Left ventricle myocardium inferior (tissue), 1 donor: Measurements from ENCODE around the gene HIRIP3. TPM values are rescaled to one million over a fixed set of nuclear protein-coding genes. Genes with fewer than 3 reads are reported as not detected.

Source experiments
- DNase-seq: peaks from one replicate; pipeline ENCODE4 v3.0.0-alpha.2; 2020
- H3K27ac ChIP-seq: fragments of 200-600 bp; replicated peaks from 2 replicates; pipeline ENCODE4 v1.8.0; 2021
- H3K27me3 ChIP-seq: fragments of 200-600 bp; 2 replicates; pipeline ENCODE4 v1.8.0; 2021; ENCODE audit warnings: low read depth
- H3K36me3 ChIP-seq: fragments of 200-600 bp; 2 replicates; pipeline ENCODE4 v1.8.0; 2021
- H3K4me1 ChIP-seq: fragments of 200-600 bp; 2 replicates; pipeline ENCODE4 v1.8.0; 2021
- H3K4me3 ChIP-seq: fragments of 200-600 bp; 2 replicates; pipeline ENCODE4 v1.8.0; 2021; ENCODE audit warnings: mild to moderate bottlenecking, moderate library complexity
- H3K9me3 ChIP-seq: fragments of 200-600 bp; replicated peaks from 2 replicates; pipeline ENCODE4 v1.8.0; 2021
- CTCF ChIP-seq: fragments of 200-600 bp; IDR thresholded peaks from 2 replicates; pipeline ENCODE4 v1.8.0; 2021; ENCODE audit warnings: antibody characterized with exemption, mild to moderate bottlenecking, borderline replicate concordance
- intact Hi-C: fragments of 100-400 bp; cut with micrococcal nuclease; formaldehyde crosslinking; loops from one replicate; pipeline ENCODE4 v1.11.0; 2022
- total RNA-seq: library from RNA; stranded (reverse); fragmentation: NEBNext Ultra II Directional; extraction: Animal tissue kit (Norgen Biotek cat#: 25700); gene quantifications from one replicate; pipeline ENCODE4 v1.2.1, GENCODE V29; 2021
- donor health status: DM: no; HTN: yes; CAD: no; lungs with severe emphysema.

Gene HIRIP3
- total RNA-seq, 1 donor from 2014 or later, result 18.8 TPM

- Histone ChIP-seq H3K4me1 (peaks cover 16% of the 10 kb centered on the region), H3K27ac (no peak overlapping the region), H3K4me3 (no peak overlapping the region), H3K9me3 (no peaks in the 10 kb centered on the region), H3K36me3 (peaks cover 100% of the 10 kb centered on the region), H3K27me3 (no peaks in the 10 kb centered on the region)
- DNase-seq, result no peak
- intact Hi-C loops, result no loop called here
- TF ChIP-seq CTCF, result no peak
These were observed 10.7 kb downstream of the HIRIP3 start for GRCh38 chr16:29984764-29985147.

GRCh38 chr16:29984137-29984763 is 11.2 kb downstream of the HIRIP3 start:
- no peak overlapping the region for H3K27ac ChIP-seq
- no peaks in the 10 kb centered on the region for H3K9me3 ChIP-seq
- H3K36me3 ChIP-seq, result peaks cover 100% of the 10 kb centered on the region
- peaks cover 20% of the 10 kb centered on the region for H3K4me1 ChIP-seq
- intact Hi-C loops, result no loop called here
- no peak for TF ChIP-seq CTCF
- no peak for DNase-seq
- no peaks in the 10 kb centered on the region for H3K27me3 ChIP-seq
- no peak overlapping the region for H3K4me3 ChIP-seq

GRCh38 chr16:29983420-29984136 is 11.8 kb downstream of the HIRIP3 start:
- intact Hi-C loops, result no loop called here
- DNase-seq, result no peak
- TF ChIP-seq CTCF, result no peak
- H3K27me3 ChIP-seq, result no peaks in the 10 kb centered on the region
- no peak overlapping the region for H3K4me3 ChIP-seq
- no peaks in the 10 kb centered on the region for H3K9me3 ChIP-seq
- peaks cover 100% of the 10 kb centered on the region for H3K36me3 ChIP-seq
- H3K4me1 ChIP-seq, result peaks cover 26% of the 10 kb centered on the region
- no peak overlapping the region for H3K27ac ChIP-seq

GRCh38 chr16:29982560-29983419 is 12.6 kb downstream of the HIRIP3 start:
- Histone ChIP-seq H3K9me3 (no peaks in the 10 kb centered on the region), H3K36me3 (peaks cover 100% of the 10 kb centered on the region), H3K27me3 (no peaks in the 10 kb centered on the region), H3K4me1 (peaks cover 34% of the 10 kb centered on the region), H3K27ac (no peak overlapping the region), H3K4me3 (no peak overlapping the region)
- intact Hi-C loops, result no loop called here
- no peak for DNase-seq
- TF ChIP-seq CTCF, result no peak

GRCh38 chr16:29978564-29979270 is 16.7 kb downstream of the HIRIP3 start:
- intact Hi-C loops, result no loop called here

More at GRCh38 chr16:29978564-29979270, 16.7 kb downstream of the HIRIP3 start:
- TF ChIP-seq CTCF, result no peak
- Histone ChIP-seq H3K9me3 (no peaks in the 10 kb centered on the region), H3K27me3 (no peaks in the 10 kb centered on the region), H3K4me1 (peaks cover 75% of the 10 kb centered on the region), H3K4me3 (peak overlapping the region; percentile 97), H3K27ac (peak overlapping the region; percentile 96), H3K36me3 (peaks cover 61% of the 10 kb centered on the region)
- DNase-seq, result no peak
